Liver (tissue), 9 donors: ENCODE results near the gene TTLL13. TPM values are rescaled to one million over a fixed set of nuclear protein-coding genes. Genes with fewer than 3 reads are reported as not detected.
A peak's percentile ranks its signal among the peaks of the same experiment; 100 is the strongest.
"Not testable (repeated sequence)": the region's sequence is repeated elsewhere in the genome, so short reads cannot be mapped to it uniquely, and the experiment has no call there.

Experiments
- DNase-seq: peaks from one replicate; pipeline ENCODE4 v3.0.0-alpha.2; 2017; ENCODE audit warnings: low spot score
- H3K27ac ChIP-seq, 2 donors: one replicate each; pipeline ENCODE4 v1.7.0; 2013; ENCODE audit warnings: inconsistent platforms in 2 of 2, low read length in 2 of 2, control low read depth in 1 of 2, low read depth in 1 of 2, mild to moderate bottlenecking in 1 of 2
- H3K27me3 ChIP-seq, 4 donors: one replicate each; pipeline versions ENCODE4 v1.6.1 to v1.7.0; 2013; ENCODE audit warnings: low read length in 3 of 4, inconsistent platforms in 1 of 4, mild to moderate bottlenecking in 1 of 4, moderate library complexity in 1 of 4; ENCODE audit not compliant: control insufficient read depth in 4 of 4, insufficient read depth in 4 of 4
- H3K36me3 ChIP-seq, 4 donors: one replicate each; pipeline versions ENCODE4 v1.6.1 to v1.7.0; 2013; ENCODE audit warnings: low read length in 3 of 4, mild to moderate bottlenecking in 3 of 4, low read depth in 1 of 4, moderate library complexity in 1 of 4; ENCODE audit not compliant: control insufficient read depth in 4 of 4, insufficient read depth in 3 of 4
- H3K4me1 ChIP-seq, 4 donors: one replicate each; pipeline versions ENCODE4 v1.6.1 to v1.7.0; 2013; ENCODE audit warnings: low read length in 3 of 4, mild to moderate bottlenecking in 3 of 4, moderate library complexity in 1 of 4; ENCODE audit not compliant: control insufficient read depth in 4 of 4, insufficient read depth in 4 of 4
- H3K4me3 ChIP-seq, 3 donors: one replicate each; pipeline versions ENCODE4 v1.6.1 to v1.7.0; 2013; ENCODE audit warnings: low read length in 3 of 3, control low read depth in 1 of 3, low read depth in 1 of 3, mild to moderate bottlenecking in 1 of 3
- H3K9ac ChIP-seq, 2 donors: one replicate each; pipeline ENCODE4 v1.7.0; 2013; ENCODE audit warnings: low read length in 2 of 2, mild to moderate bottlenecking in 2 of 2, moderate library complexity in 2 of 2, control low read depth in 1 of 2, low read depth in 1 of 2
- H3K9me3 ChIP-seq, 4 donors: one replicate each; pipeline versions ENCODE4 v1.6.1 to v1.7.0; 2013; ENCODE audit warnings: low read length in 3 of 4; ENCODE audit not compliant: control insufficient read depth in 4 of 4
- FOXA1 ChIP-seq: IDR thresholded peaks from 2 replicates; pipeline ENCODE4 v1.6.1; 2016; ENCODE audit warnings: antibody characterized with exemption
- HNF4A ChIP-seq, 2 donors: conservative IDR thresholded peaks; 2 replicates each; pipeline ENCODE4 v1.6.1; 2016; ENCODE audit warnings: antibody characterized with exemption in 2 of 2, mild to moderate bottlenecking in 2 of 2
- HNF4G ChIP-seq: IDR thresholded peaks from 2 replicates; pipeline ENCODE4 v1.6.1; 2016; ENCODE audit warnings: antibody characterized with exemption
- JUND ChIP-seq, 2 donors: IDR thresholded peaks; 2 replicates each; pipeline ENCODE4 v1.6.1; 2016; ENCODE audit warnings: antibody characterized with exemption in 2 of 2
- RAD21 ChIP-seq, 2 donors: IDR thresholded peaks; 2 replicates each; pipeline ENCODE4 v1.6.1; 2016; ENCODE audit warnings: antibody characterized with exemption in 2 of 2, mild to moderate bottlenecking in 2 of 2
- REST ChIP-seq: IDR thresholded peaks from 2 replicates; pipeline ENCODE4 v1.6.1; 2016; ENCODE audit warnings: antibody characterized with exemption, mild to moderate bottlenecking
- RXRA ChIP-seq, 2 donors: IDR thresholded peaks; 2 replicates each; pipeline ENCODE4 v1.6.1; 2017 to 2018; ENCODE audit warnings: antibody characterized with exemption in 2 of 2, mild to moderate bottlenecking in 1 of 2
- SP1 ChIP-seq: IDR thresholded peaks from 2 replicates; pipeline ENCODE4 v1.6.1; 2018; ENCODE audit warnings: antibody characterized with exemption, mild to moderate bottlenecking
- YY1 ChIP-seq: IDR thresholded peaks from 2 replicates; pipeline ENCODE4 v1.6.1; 2016; ENCODE audit warnings: antibody characterized with exemption, mild to moderate bottlenecking
- ZBTB33 ChIP-seq: IDR thresholded peaks from 2 replicates; pipeline ENCODE4 v1.6.1; 2016; ENCODE audit warnings: antibody characterized with exemption
- WGBS: extraction: QIAGEN DNeasy Blood & Tissue Kit; methylation state at CpG from one replicate; pipeline ENCODE4 v1.1.7; 2013; 5-methylcytosine and 5-hydroxymethylcytosine counted together
- polyA plus RNA-seq, 2 donors: library from polyadenylated mRNA; stranded (reverse) in 1 of 2; unstranded in 1 of 2; fragments of 200-250 nt in 1 of 2; fragments of >200 nt in 1 of 2; fragmentation: Nextera tagmentation in 1 of 2; extraction: Ambion mirVana in 1 of 2; gene quantifications; one replicate each; pipeline versions ENCODE4 v1.2.1 to v1.2.3, GENCODE V29; 2013 to 2015
- total RNA-seq, 2 donors: library from RNA; depleted of rRNA; stranded (reverse); fragments of >200 nt; gene quantifications; one replicate each; pipeline ENCODE4 v1.2.3, GENCODE V29; 2014
- TF ChIP-seq, protein P1 (sequence below): fragments of 150-350 bp; IDR thresholded peaks from 2 replicates; pipeline ENCODE4 v1.5.1; 2017; ENCODE audit warnings: improper control_type of control experiment, low read depth, low read length; ENCODE audit not compliant: missing input control
- TF ChIP-seq, protein P2 (sequence below): IDR thresholded peaks from 2 replicates; pipeline ENCODE4 v1.6.1; 2016; ENCODE audit warnings: antibody characterized with exemption
- donor health status: healthy.
- donor health status: healthy.
- donor health status: healthy.
- donor health status: healthy.
- donor health status: healthy.

The TTLL13 gene
- total and polyA plus RNA-seq, 4 donors = 0.08 to 0.17 TPM; not detected in 2

- 95% methylated on average over 5 of the region's 5 CpGs for WGBS
- H3K9ac ChIP-seq, H3K27me3 ChIP-seq, H3K36me3 ChIP-seq, H3K4me3 ChIP-seq, H3K4me1 ChIP-seq, DNase-seq, H3K9me3 ChIP-seq, H3K27ac ChIP-seq: not testable (repeated sequence)
Measured at GRCh38 chr15:90280743-90281142, 31.4 kb downstream of the TTLL13 start.

DNA sequence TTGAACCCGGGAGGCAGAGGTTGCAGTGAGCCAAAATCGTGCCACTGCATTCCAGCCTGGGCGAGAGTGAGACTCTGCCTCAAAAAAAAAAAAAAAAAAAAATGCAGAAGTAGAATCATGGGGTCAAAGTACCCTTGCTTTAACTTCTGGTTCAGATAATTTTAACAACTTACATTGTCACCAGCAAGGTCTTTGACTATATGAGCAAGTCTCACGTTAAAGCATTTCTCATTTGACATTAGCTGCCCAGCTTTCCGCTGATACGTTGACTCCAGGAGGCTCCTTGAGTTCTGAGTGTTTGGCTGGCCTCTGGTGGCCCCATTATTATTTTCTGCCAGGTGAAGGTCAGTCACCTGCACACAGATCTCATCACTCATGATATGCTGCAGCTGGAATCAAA, 32.3 kb downstream of the TTLL13 start:
- not testable (repeated sequence) for H3K4me3 ChIP-seq, H3K9ac ChIP-seq, H3K27ac ChIP-seq, H3K4me1 ChIP-seq, DNase-seq, H3K36me3 ChIP-seq, H3K9me3 ChIP-seq, H3K27me3 ChIP-seq
- WGBS = 72% methylated on average over 6 of the region's 6 CpGs

DNA sequence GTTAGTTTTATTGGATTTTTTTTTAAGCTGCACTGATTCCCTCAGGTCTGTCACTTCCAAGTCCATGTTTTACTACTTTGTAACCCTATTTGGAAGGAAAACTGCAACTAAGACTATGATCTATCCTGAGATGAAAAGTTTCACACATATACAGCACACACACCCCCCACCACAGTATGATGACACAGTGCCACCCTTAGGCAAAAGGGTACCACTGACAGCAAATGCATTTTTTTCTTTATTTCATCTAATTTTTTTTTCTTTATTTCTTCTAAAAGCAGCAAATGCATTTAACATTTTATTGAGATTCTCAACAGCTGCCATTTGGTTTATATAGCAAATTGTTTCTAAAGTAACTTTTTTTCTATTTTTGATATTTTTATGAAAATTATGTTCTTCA, 37.3 kb downstream of the TTLL13 start:
- Histone ChIP-seq H3K27ac (no peak overlapping the region), H3K4me3 (no peak overlapping the region), H3K36me3 (peaks cover 0 to 1% (median 0%) of the 10 kb centered on the region in 4 donors), H3K27me3 (no peaks in the 10 kb centered on the region), H3K9ac (no peak overlapping the region), H3K4me1 (no peaks in the 10 kb centered on the region), H3K9me3 (no peaks in the 10 kb centered on the region)
- TF ChIP-seq, protein P1, sequence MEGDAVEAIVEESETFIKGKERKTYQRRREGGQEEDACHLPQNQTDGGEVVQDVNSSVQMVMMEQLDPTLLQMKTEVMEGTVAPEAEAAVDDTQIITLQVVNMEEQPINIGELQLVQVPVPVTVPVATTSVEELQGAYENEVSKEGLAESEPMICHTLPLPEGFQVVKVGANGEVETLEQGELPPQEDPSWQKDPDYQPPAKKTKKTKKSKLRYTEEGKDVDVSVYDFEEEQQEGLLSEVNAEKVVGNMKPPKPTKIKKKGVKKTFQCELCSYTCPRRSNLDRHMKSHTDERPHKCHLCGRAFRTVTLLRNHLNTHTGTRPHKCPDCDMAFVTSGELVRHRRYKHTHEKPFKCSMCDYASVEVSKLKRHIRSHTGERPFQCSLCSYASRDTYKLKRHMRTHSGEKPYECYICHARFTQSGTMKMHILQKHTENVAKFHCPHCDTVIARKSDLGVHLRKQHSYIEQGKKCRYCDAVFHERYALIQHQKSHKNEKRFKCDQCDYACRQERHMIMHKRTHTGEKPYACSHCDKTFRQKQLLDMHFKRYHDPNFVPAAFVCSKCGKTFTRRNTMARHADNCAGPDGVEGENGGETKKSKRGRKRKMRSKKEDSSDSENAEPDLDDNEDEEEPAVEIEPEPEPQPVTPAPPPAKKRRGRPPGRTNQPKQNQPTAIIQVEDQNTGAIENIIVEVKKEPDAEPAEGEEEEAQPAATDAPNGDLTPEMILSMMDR = peak; percentile 40
- TF ChIP-seq FOXA1 = no peak
- no peak for TF ChIP-seq SP1
- TF ChIP-seq RAD21 (IDR thresholded peaks at IDR 0.05) = peak; percentile 74 to 75
- TF ChIP-seq HNF4A (conservative IDR thresholded peaks at IDR 0.05) = no peak
- no peak for TF ChIP-seq JUND (IDR thresholded peaks at IDR 0.05)
- no peak for DNase-seq

GRCh38 chr15:90287101-90287500, 37.7 kb downstream of the TTLL13 start:
- Histone ChIP-seq H3K9me3 (no peaks in the 10 kb centered on the region), H3K4me1 (no peaks in the 10 kb centered on the region), H3K36me3 (peaks cover 0 to 1% (median 0%) of the 10 kb centered on the region in 4 donors), H3K9ac (no peak overlapping the region), H3K27me3 (no peaks in the 10 kb centered on the region), H3K4me3 (no peak overlapping the region), H3K27ac (no peak overlapping the region)
- TF ChIP-seq, protein P2, sequence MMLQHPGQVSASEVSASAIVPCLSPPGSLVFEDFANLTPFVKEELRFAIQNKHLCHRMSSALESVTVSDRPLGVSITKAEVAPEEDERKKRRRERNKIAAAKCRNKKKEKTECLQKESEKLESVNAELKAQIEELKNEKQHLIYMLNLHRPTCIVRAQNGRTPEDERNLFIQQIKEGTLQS = no peak
- TF ChIP-seq YY1 (no peak), RXRA (IDR thresholded peaks at IDR 0.05) (no peak), HNF4G (no peak), JUND (IDR thresholded peaks at IDR 0.05) (no peak), REST (no peak), RAD21 (IDR thresholded peaks at IDR 0.05) (no peak), ZBTB33 (no peak), HNF4A (conservative IDR thresholded peaks at IDR 0.05) (no peak), SP1 (no peak)
- TF ChIP-seq, protein P1 = no peak
- DNase-seq = no peak
- 46% methylated on average over 5 of the region's 5 CpGs for WGBS
